ENCODE measurements around the gene GNA12. TPM values are rescaled to one million over a fixed set of nuclear protein-coding genes. Genes with fewer than 3 reads are reported as not detected.

Gene GNA12
- polyA plus RNA-seq, 4 donors, result 3.4 to 27.2 (median 14.5) TPM

DNA sequence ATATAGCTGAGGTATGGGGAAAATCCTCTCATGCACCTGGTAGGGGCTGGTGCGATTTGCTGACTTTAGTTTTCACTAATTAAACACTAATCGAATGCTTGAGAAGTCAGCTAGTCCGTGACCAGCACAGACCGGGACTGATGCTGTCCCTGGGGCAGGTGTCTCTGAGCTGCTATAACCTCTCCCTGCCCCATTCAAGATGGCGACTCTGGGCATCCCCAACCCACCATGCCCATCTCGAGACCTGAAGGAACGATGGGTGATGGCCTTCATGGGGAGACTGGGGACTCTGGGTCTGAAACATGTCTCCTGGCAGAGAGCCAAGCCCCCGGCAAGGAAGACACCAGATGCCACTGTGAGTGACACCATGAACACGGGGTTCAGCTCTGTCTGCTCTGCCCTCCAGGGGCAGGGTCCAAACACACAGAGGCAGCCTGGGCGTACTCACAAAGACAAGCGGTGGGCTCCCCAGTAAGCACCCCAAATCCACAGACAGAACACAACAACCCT, 57.4 kb downstream of the GNA12 start:
- Histone ChIP-seq H3K27ac (ENCODE audit: low read depth in 1 of 3, low read length in 2 of 3) (no peak overlapping the region), H3K4me1 (ENCODE audit: control insufficient read depth in 3 of 3, insufficient read depth in 2 of 3, low read depth in 1 of 3, low read length in 2 of 3) (peaks cover 0 to 2% (median 0%) of the 10 kb centered on the region in 3 donors), H3K27me3 (ENCODE audit: control insufficient read depth in 3 of 3, insufficient read depth in 3 of 3, low read length in 3 of 3) (no peaks in the 10 kb centered on the region), H3K36me3 (ENCODE audit: control insufficient read depth in 3 of 3, insufficient read depth in 2 of 3, low read depth in 1 of 3, low read length in 3 of 3) (peaks cover 0 to 56% (median 0%) of the 10 kb centered on the region in 3 donors), H3K4me3 (ENCODE audit: low read depth in 1 of 3, low read length in 3 of 3) (no peak overlapping the region), H3K9me3 (ENCODE audit: control insufficient read depth in 2 of 2, insufficient read depth in 1 of 2, low read depth in 1 of 2, low read length in 1 of 2) (no peaks in the 10 kb centered on the region)
- no peak for DNase-seq
- no peak for FAIRE-seq
- 92 to 94% (median 92%) methylated on average over 11 of the region's 11 CpGs for whole genome bisulfite sequencing, 3 donors

DNA sequence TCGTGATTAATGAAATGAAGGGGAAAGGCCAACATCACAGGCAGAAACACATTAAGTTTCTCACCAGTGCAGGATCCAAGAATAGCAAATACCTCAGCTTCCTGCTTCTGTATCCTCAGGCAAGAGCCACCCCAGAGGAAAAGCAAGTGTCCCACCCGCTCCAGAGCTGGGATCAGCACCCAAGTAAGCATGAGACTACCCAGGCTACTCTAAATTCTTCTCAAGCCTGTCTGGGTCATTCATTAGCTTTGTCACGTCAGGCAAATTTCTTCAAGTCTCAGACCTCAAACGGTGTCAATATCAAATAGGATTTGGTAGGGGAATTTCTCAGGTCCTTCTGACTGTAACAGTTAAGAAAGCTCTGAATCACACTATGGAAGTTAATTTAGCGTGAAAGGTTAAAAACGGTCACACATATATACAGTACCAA, 59.0 kb downstream of the GNA12 start:
- FAIRE-seq (no peak), DNase-seq (no peak)
- 67 to 78% (median 67%) methylated on average over 6 of the region's 6 CpGs for WGBS, 3 donors

GRCh38 chr7:2782565-2782964, 61.5 kb downstream of the GNA12 start:
- 72 to 84% (median 77%) methylated on average over 4 of the region's 4 CpGs for WGBS, 3 donors
- Histone ChIP-seq H3K4me1 (ENCODE audit: control insufficient read depth in 3 of 3, insufficient read depth in 2 of 3, low read depth in 1 of 3, low read length in 2 of 3) (peaks cover 0 to 2% (median 0%) of the 10 kb centered on the region in 3 donors), H3K9me3 (ENCODE audit: control insufficient read depth in 2 of 2, insufficient read depth in 1 of 2, low read depth in 1 of 2, low read length in 1 of 2) (no peaks in the 10 kb centered on the region), H3K36me3 (ENCODE audit: control insufficient read depth in 3 of 3, insufficient read depth in 2 of 3, low read depth in 1 of 3, low read length in 3 of 3) (peaks cover 0 to 28% (median 0%) of the 10 kb centered on the region in 3 donors), H3K27me3 (ENCODE audit: control insufficient read depth in 3 of 3, insufficient read depth in 3 of 3, low read length in 3 of 3) (no peaks in the 10 kb centered on the region), H3K4me3 (ENCODE audit: low read depth in 1 of 3, low read length in 3 of 3) (no peak overlapping the region), H3K27ac (ENCODE audit: low read depth in 1 of 3, low read length in 2 of 3) (no peak overlapping the region)
- FAIRE-seq (no peak), DNase-seq (no peak)

More for the DNA sequence above, 59.0 kb downstream of the GNA12 start:
- Histone ChIP-seq H3K27me3 (ENCODE audit: control insufficient read depth in 3 of 3, insufficient read depth in 3 of 3, low read length in 3 of 3) (no peaks in the 10 kb centered on the region), H3K36me3 (ENCODE audit: control insufficient read depth in 3 of 3, insufficient read depth in 2 of 3, low read depth in 1 of 3, low read length in 3 of 3) (peaks cover 0 to 42% (median 0%) of the 10 kb centered on the region in 3 donors), H3K4me1 (ENCODE audit: control insufficient read depth in 3 of 3, insufficient read depth in 2 of 3, low read depth in 1 of 3, low read length in 2 of 3) (peaks cover 0 to 2% (median 0%) of the 10 kb centered on the region in 3 donors), H3K9me3 (ENCODE audit: control insufficient read depth in 2 of 2, insufficient read depth in 1 of 2, low read depth in 1 of 2, low read length in 1 of 2) (no peaks in the 10 kb centered on the region), H3K4me3 (ENCODE audit: low read depth in 1 of 3, low read length in 3 of 3) (no peak overlapping the region), H3K27ac (ENCODE audit: low read depth in 1 of 3, low read length in 2 of 3) (no peak overlapping the region)

DNA sequence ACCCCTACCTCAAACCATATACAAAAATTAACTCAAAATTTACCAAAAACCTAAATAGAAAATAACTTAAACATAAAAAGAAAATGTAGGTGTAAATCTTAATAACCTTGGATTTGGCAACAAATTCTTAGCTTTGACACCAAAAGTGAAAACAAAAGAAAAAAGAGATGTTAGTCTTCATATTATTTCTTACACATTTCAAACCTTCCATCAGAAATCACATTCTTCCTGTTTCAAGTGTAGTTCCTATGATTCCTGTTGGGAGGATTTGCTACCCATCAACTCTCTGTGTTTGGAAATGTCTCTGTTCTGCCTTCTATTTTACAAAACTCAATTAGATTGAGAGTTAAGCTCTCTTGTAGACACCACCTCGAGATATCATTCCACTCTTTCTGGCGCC, 62.0 kb downstream of the GNA12 start:
- peaks cover 0 to 24% (median 0%) of the 10 kb centered on the region in 3 donors for H3K36me3 ChIP-seq (ENCODE audit: control insufficient read depth in 3 of 3, insufficient read depth in 2 of 3, low read depth in 1 of 3, low read length in 3 of 3)
- H3K27me3 ChIP-seq (ENCODE audit: control insufficient read depth in 3 of 3, insufficient read depth in 3 of 3, low read length in 3 of 3), result no peaks in the 10 kb centered on the region
- no peak overlapping the region for H3K4me3 ChIP-seq (ENCODE audit: low read depth in 1 of 3, low read length in 3 of 3)
- peaks cover 0 to 2% (median 0%) of the 10 kb centered on the region in 3 donors for H3K4me1 ChIP-seq (ENCODE audit: control insufficient read depth in 3 of 3, insufficient read depth in 2 of 3, low read depth in 1 of 3, low read length in 2 of 3)
- no peaks in the 10 kb centered on the region for H3K9me3 ChIP-seq (ENCODE audit: control insufficient read depth in 2 of 2, insufficient read depth in 1 of 2, low read depth in 1 of 2, low read length in 1 of 2)
- H3K27ac ChIP-seq (ENCODE audit: low read depth in 1 of 3, low read length in 2 of 3), result no peak overlapping the region
- 95% methylated on average over 2 of the region's 2 CpGs for WGBS, 3 donors
- FAIRE-seq (no peak), DNase-seq (no peak)

GRCh38 chr7:2781636-2782035, 62.5 kb downstream of the GNA12 start:
- Histone ChIP-seq H3K27me3 (ENCODE audit: control insufficient read depth in 3 of 3, insufficient read depth in 3 of 3, low read length in 3 of 3) (no peaks in the 10 kb centered on the region), H3K9me3 (ENCODE audit: control insufficient read depth in 2 of 2, insufficient read depth in 1 of 2, low read depth in 1 of 2, low read length in 1 of 2) (no peaks in the 10 kb centered on the region), H3K4me3 (ENCODE audit: low read depth in 1 of 3, low read length in 3 of 3) (no peak overlapping the region), H3K36me3 (ENCODE audit: control insufficient read depth in 3 of 3, insufficient read depth in 2 of 3, low read depth in 1 of 3, low read length in 3 of 3) (peaks cover 0 to 23% (median 0%) of the 10 kb centered on the region in 3 donors), H3K27ac (ENCODE audit: low read depth in 1 of 3, low read length in 2 of 3) (no peak overlapping the region), H3K4me1 (ENCODE audit: control insufficient read depth in 3 of 3, insufficient read depth in 2 of 3, low read depth in 1 of 3, low read length in 2 of 3) (peaks cover 0 to 2% (median 0%) of the 10 kb centered on the region in 3 donors)
- FAIRE-seq (no peak), DNase-seq (no peak)
- 89 to 95% (median 94%) methylated on average over 2 of the region's 2 CpGs for WGBS, 3 donors

GRCh38 chr7:2779051-2779450, 65.1 kb downstream of the GNA12 start:
- Histone ChIP-seq H3K4me3 (ENCODE audit: low read depth in 1 of 3, low read length in 3 of 3) (no peak overlapping the region), H3K27me3 (ENCODE audit: control insufficient read depth in 3 of 3, insufficient read depth in 3 of 3, low read length in 3 of 3) (no peaks in the 10 kb centered on the region), H3K36me3 (ENCODE audit: control insufficient read depth in 3 of 3, insufficient read depth in 2 of 3, low read depth in 1 of 3, low read length in 3 of 3) (peaks cover 0 to 28% (median 0%) of the 10 kb centered on the region in 3 donors), H3K4me1 (ENCODE audit: control insufficient read depth in 3 of 3, insufficient read depth in 2 of 3, low read depth in 1 of 3, low read length in 2 of 3) (no peaks in the 10 kb centered on the region), H3K9me3 (ENCODE audit: control insufficient read depth in 2 of 2, insufficient read depth in 1 of 2, low read depth in 1 of 2, low read length in 1 of 2) (no peaks in the 10 kb centered on the region), H3K27ac (ENCODE audit: low read depth in 1 of 3, low read length in 2 of 3) (no peak overlapping the region)
- DNase-seq (no peak), FAIRE-seq (no peak)
- WGBS, 3 donors, result 77 to 82% (median 77%) methylated on average over 8 of the region's 8 CpGs

GRCh38 chr7:2777898-2778535, 66.1 kb downstream of the GNA12 start:
- Histone ChIP-seq H3K9me3 (ENCODE audit: control insufficient read depth in 2 of 2, insufficient read depth in 1 of 2, low read depth in 1 of 2, low read length in 1 of 2) (no peaks in the 10 kb centered on the region), H3K4me3 (ENCODE audit: low read depth in 1 of 3, low read length in 3 of 3) (no peak overlapping the region), H3K27me3 (ENCODE audit: control insufficient read depth in 3 of 3, insufficient read depth in 3 of 3, low read length in 3 of 3) (no peaks in the 10 kb centered on the region), H3K36me3 (ENCODE audit: control insufficient read depth in 3 of 3, insufficient read depth in 2 of 3, low read depth in 1 of 3, low read length in 3 of 3) (peaks cover 0 to 27% (median 0%) of the 10 kb centered on the region in 3 donors), H3K4me1 (ENCODE audit: control insufficient read depth in 3 of 3, insufficient read depth in 2 of 3, low read depth in 1 of 3, low read length in 2 of 3) (no peaks in the 10 kb centered on the region), H3K27ac (ENCODE audit: low read depth in 1 of 3, low read length in 2 of 3) (no peak overlapping the region)
- DNase-seq, result no peak
- WGBS, 3 donors, result 87 to 98% (median 97%) methylated on average over 8 of the region's 8 CpGs
- FAIRE-seq, result no peak

DNA sequence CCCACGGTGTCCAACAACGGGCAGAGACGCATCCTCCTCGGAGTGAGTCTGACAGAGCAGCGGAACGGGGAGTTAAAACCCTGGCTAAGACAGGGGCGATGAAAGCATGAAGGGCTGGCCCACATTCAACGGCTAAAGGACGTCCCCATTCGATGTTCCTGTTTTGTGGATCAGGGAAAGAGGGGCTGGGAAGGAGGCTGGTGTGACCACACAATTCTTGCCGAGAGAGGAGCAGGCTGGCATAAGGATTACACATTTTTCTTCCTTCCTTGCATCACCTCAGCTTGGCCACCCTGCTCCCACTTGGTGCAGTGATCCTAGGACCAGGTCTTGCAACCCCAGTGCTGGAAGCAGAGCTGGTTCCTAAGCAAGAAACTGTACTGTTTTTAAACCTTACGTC, 67.7 kb downstream of the GNA12 start:
- Histone ChIP-seq H3K4me3 (ENCODE audit: low read depth in 1 of 3, low read length in 3 of 3) (no peak overlapping the region), H3K9me3 (ENCODE audit: control insufficient read depth in 2 of 2, insufficient read depth in 1 of 2, low read depth in 1 of 2, low read length in 1 of 2) (no peaks in the 10 kb centered on the region), H3K4me1 (ENCODE audit: control insufficient read depth in 3 of 3, insufficient read depth in 2 of 3, low read depth in 1 of 3, low read length in 2 of 3) (no peaks in the 10 kb centered on the region), H3K36me3 (ENCODE audit: control insufficient read depth in 3 of 3, insufficient read depth in 2 of 3, low read depth in 1 of 3, low read length in 3 of 3) (peaks cover 0 to 29% (median 0%) of the 10 kb centered on the region in 3 donors), H3K27ac (ENCODE audit: low read depth in 1 of 3, low read length in 2 of 3) (no peak overlapping the region), H3K27me3 (ENCODE audit: control insufficient read depth in 3 of 3, insufficient read depth in 3 of 3, low read length in 3 of 3) (no peaks in the 10 kb centered on the region)
- FAIRE-seq (no peak), DNase-seq (no peak)
- WGBS, 3 donors, result 91 to 98% (median 97%) methylated on average over 12 of the region's 12 CpGs
